Measurements from ENCODE around the gene CDH8.

The CDH8 gene

GRCh38 chr16:62033065-62033464, 3.2 kb downstream of the CDH8 start:
- DNase-seq (ENCODE audit: low spot score): no peak

GRCh38 chr16:62029947-62030346, 6.3 kb downstream of the CDH8 start:
- no peak for DNase-seq (ENCODE audit: low spot score)

DNA sequence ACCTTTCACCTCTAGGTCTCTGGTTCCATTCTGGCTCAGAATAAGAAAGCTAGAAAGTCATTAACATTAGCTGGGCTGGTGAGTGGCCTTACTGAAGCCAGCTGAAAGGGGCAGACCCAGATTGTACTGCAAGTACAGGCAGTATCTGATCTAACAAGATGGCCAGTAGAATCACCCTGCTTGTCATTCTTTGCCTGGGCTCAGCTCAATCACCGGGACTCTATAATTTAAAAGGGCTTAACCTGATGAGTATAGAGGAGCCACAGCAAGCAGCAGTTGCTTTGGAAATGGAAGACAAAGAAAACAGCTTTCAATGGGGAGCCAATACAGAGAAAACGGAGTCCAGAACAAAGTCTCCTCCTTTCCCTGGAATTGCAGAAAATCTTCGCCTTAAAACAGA, 13.6 kb downstream of the CDH8 start:
- DNase-seq (ENCODE audit: low spot score): no peak

DNA sequence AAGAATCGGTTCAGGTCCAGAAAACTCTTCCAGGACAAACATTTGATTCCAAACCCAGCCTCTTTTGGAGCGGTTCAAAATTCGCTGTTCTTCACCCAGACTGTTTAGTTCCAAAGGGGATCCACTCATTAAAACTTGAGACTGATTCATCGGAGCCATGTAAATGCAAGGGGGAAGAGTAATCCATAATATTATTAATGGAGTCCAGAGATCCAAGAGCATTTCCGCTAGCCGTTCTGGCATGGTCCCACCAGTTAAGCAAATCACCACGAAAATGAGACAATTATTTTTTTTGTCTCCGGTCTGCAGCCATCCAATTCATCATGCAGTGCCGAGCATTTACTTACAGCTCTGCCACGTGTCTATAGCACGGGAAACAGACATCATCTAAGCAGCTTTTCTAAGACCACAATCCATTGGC, 15.1 kb downstream of the CDH8 start:
- no peak for DNase-seq (ENCODE audit: low spot score)

GRCh38 chr16:62020681-62021080, 15.6 kb downstream of the CDH8 start:
- DNase-seq (ENCODE audit: low spot score): no peak

- DNase-seq (ENCODE audit: low spot score): no peak
These were observed 16.4 kb downstream of the CDH8 start for GRCh38 chr16:62019851-62020250.

DNA sequence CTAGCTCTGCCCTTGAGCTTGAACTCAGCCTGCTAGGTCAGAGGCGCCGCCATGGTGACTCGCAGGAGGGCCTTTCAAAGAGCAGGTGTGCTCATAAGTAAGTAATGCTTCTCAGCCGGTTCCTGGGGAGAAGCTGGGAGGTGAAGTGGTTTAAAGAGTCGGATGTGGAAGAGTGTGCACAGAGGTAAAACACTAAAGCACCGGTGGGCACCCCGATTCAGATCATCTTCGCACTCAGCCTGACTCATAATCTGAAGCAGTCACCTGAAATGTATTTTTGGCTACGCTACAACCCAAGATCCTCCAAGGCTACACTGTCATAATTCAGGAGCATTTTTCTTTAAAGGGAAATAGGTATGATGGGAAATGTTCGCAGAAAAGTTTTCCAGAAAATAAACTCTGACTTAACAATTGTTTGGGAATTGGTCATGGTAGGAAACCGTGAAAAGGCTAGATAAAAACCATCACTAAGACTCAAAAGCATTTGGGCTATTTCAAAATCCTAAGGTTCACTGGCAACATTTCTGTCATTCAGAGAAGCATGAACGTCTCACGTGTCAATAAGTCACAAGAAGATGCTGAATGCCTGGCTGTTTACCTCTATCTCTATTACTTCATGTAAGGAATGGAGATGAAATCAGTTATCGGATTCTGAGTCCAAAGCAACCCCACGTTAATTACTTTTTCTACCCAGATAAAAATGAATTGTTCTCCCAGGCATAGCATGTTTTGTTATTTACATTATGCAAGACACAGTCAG, 17.8 kb downstream of the CDH8 start:
- DNase-seq (ENCODE audit: low spot score): no peak

- no peak for DNase-seq (ENCODE audit: low spot score)
These were observed 21.8 kb downstream of the CDH8 start for GRCh38 chr16:62014319-62014923.

- no peak for DNase-seq (ENCODE audit: low spot score)
These were observed 26.1 kb downstream of the CDH8 start for GRCh38 chr16:62010186-62010585.

DNA sequence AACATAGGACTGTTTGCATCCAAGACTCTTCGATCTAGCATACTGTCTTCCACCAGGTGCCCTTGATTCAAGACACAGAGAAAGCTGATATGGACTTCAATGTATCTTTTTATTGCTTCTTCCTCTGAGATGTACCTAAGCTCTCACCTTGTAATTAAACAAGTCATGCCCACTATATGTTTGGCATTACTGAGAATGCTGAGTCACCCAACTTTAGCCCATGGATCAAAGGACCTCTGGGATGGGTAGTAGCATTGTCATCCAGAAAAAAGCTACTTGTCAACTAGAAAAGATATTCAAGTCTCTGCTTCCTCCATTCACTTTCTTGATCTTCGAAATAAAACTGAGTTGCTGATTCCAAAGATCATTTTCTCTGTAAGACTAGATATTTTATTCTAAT, 37.8 kb downstream of the CDH8 start:
- DNase-seq (ENCODE audit: low spot score): no peak

- DNase-seq (ENCODE audit: low spot score): no peak
These were observed 43.1 kb downstream of the CDH8 start for GRCh38 chr16:61993108-61993507.

GRCh38 chr16:61987474-61988012, 48.7 kb downstream of the CDH8 start:
- DNase-seq (ENCODE audit: low spot score): no peak

- no peak for DNase-seq (ENCODE audit: low spot score)
These were observed 67.2 kb downstream of the CDH8 start for GRCh38 chr16:61969077-61969382.

- DNase-seq (ENCODE audit: low spot score): no peak
These were observed 67.8 kb downstream of the CDH8 start for GRCh38 chr16:61968242-61969076.

GRCh38 chr16:61957075-61957855, 79.0 kb downstream of the CDH8 start:
- DNase-seq (ENCODE audit: low spot score): peak; percentile 37

- no peak for DNase-seq (ENCODE audit: low spot score)
These were observed 83.4 kb downstream of the CDH8 start for GRCh38 chr16:61952841-61953240.

DNA sequence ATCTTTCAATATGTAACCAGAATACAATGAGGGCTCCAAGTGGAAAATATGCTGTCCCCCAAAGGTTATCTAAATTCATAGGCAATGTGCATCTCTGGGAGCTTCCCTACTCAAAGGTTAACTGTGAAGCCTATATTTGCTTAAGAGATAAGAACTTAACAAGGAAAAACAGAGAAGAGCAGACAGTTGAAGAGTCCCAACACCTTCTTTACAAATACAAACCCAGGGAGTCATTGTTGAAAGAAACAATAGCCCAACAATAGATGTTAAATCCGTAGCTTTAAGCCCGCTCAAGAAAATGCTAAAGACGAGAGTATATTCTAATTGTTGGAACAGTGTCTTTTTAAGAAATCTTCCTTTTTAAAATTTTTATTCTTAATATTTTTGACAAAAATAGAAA, 87.8 kb downstream of the CDH8 start:
- DNase-seq (ENCODE audit: low spot score): no peak

- DNase-seq (ENCODE audit: low spot score): no peak
These were observed 90.2 kb downstream of the CDH8 start for GRCh38 chr16:61946019-61946418.

GRCh38 chr16:61945511-61945910, 90.7 kb downstream of the CDH8 start:
- no peak for DNase-seq (ENCODE audit: low spot score)

GRCh38 chr16:61944004-61944403, 92.2 kb downstream of the CDH8 start:
- no peak for DNase-seq (ENCODE audit: low spot score)

DNA sequence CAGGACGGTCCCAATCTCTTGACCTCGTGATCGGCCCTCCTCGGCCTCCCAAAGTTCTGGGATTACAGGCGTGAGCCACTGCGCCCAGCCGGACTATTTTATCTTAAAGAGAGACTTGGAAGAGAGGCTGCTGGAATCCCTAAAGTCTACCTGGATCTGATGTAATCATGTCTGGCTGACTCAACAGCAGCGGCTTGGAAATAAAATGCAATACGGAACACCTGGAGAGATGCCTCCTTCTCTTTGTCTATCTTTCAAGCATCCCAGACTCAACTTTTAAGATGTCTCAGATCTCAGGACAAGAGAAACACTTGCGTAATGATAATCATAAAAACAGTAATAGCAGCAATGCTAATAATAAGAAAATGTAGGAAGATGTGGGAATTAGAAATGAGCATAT, 95.6 kb downstream of the CDH8 start:
- DNase-seq (ENCODE audit: low spot score): no peak

GRCh38 chr16:61937646-61938045, 98.6 kb downstream of the CDH8 start:
- no peak for DNase-seq (ENCODE audit: low spot score)

Measured in iPS-NIHi11 (cell line).